Keratinocyte (primary cell): ENCODE measurements around the gene MGLL. TPM values are rescaled to one million over a fixed set of nuclear protein-coding genes. Genes with fewer than 3 reads are reported as not detected.

Source experiments
- DNase-seq: peaks from one replicate; pipeline ENCODE4 v3.0.0-alpha.2; 2011; ENCODE audit warnings: low read depth, missing footprints, low spot score
- FAIRE-seq: peaks from 2 replicates; lab custom pipeline; 2011; peaks lifted over from hg19 to GRCh38; lab: Jason Lieb, UNC
- H2AFZ ChIP-seq: 2 replicates; pipeline ENCODE4 v1.6.0; 2012; ENCODE audit warnings: low read length, control low read depth, inconsistent platforms; ENCODE audit not compliant: control insufficient read depth
- H3K27ac ChIP-seq: 2 replicates; pipeline ENCODE4 v1.5.1; 2011; ENCODE audit warnings: low read length; ENCODE audit not compliant: control insufficient read depth, insufficient read depth
- H3K27me3 ChIP-seq: 3 replicates; pipeline ENCODE4 v1.6.0; 2011; ENCODE audit warnings: low read length; ENCODE audit not compliant: control insufficient read depth, insufficient read depth; ENCODE audit errors: extremely low read depth
- H3K36me3 ChIP-seq, 2 experiments: 2 replicates in 1 of 2; 3 replicates in 1 of 2; pipeline ENCODE4 v1.5.1; 2011; ENCODE audit warnings: low read length in 2 of 2, mild to moderate bottlenecking in 1 of 2; ENCODE audit not compliant: control insufficient read depth in 2 of 2, insufficient read depth in 2 of 2; ENCODE audit errors: extremely low read depth in 1 of 2
- H3K4me1 ChIP-seq: 3 replicates; pipeline ENCODE4 v1.5.1; 2011; ENCODE audit warnings: low read length; ENCODE audit not compliant: control insufficient read depth, insufficient read depth; ENCODE audit errors: extremely low read depth
- H3K4me2 ChIP-seq: 3 replicates; pipeline ENCODE4 v1.6.0; 2011; ENCODE audit warnings: low read depth, low read length; ENCODE audit not compliant: control insufficient read depth, insufficient read depth; ENCODE audit errors: extremely low read depth
- H3K4me3 ChIP-seq, 3 experiments: fragments of 200-600 bp in 1 of 3; sonication (generic) in 1 of 3; 2 replicates in 2 of 3; 3 replicates in 1 of 3; pipeline ENCODE4 v1.5.1; 2011 to 2016; ENCODE audit warnings: low read length in 3 of 3, mild to moderate bottlenecking in 3 of 3, control low read depth in 2 of 3, inconsistent platforms in 1 of 3, low read depth in 1 of 3, mixed read lengths in 1 of 3, mixed run types in 1 of 3, moderate library complexity in 1 of 3; ENCODE audit not compliant: control insufficient read depth in 2 of 3, insufficient read depth in 2 of 3; ENCODE audit errors: extremely low read depth in 1 of 3
- H3K79me2 ChIP-seq: 2 replicates; pipeline ENCODE4 v1.6.0; 2012; ENCODE audit warnings: low read length; ENCODE audit not compliant: control insufficient read depth, insufficient read depth
- H3K9ac ChIP-seq: 3 replicates; pipeline ENCODE4 v1.6.0; 2011; ENCODE audit warnings: low read length; ENCODE audit not compliant: control insufficient read depth, insufficient read depth; ENCODE audit errors: extremely low read depth
- H3K9me1 ChIP-seq: 3 replicates; pipeline ENCODE4 v1.6.0; 2011; ENCODE audit warnings: low read length; ENCODE audit not compliant: control insufficient read depth, insufficient read depth; ENCODE audit errors: extremely low read depth
- H3K9me3 ChIP-seq: 2 replicates; pipeline ENCODE4 v1.5.1; 2012; ENCODE audit warnings: low read depth, low read length; ENCODE audit not compliant: control insufficient read depth
- H4K20me1 ChIP-seq: 3 replicates; pipeline ENCODE4 v1.6.0; 2011; ENCODE audit warnings: low read length; ENCODE audit not compliant: control insufficient read depth, insufficient read depth; ENCODE audit errors: extremely low read depth
- CTCF ChIP-seq, 3 experiments: IDR thresholded peaks in 1 of 3; conservative IDR thresholded peaks in 1 of 3; optimal IDR thresholded peaks in 1 of 3; 2 replicates in 2 of 3; 3 replicates in 1 of 3; pipeline versions ENCODE3 to v1.5.1; 2011; ENCODE audit warnings: low read length in 3 of 3, mild to moderate bottlenecking in 3 of 3, moderate library complexity in 2 of 3, control low read depth in 1 of 3, inconsistent platforms in 1 of 3; ENCODE audit not compliant: insufficient read depth in 2 of 3; ENCODE audit errors: extremely low read depth in 1 of 3
- EZH2 ChIP-seq: IDR thresholded peaks from one replicate; pipeline ENCODE4 v1.6.1; 2012; ENCODE audit warnings: inconsistent platforms, mild to moderate bottlenecking, low read length, moderate library complexity
- dilution Hi-C: fragments of 300-500 bp; cut with MboI; formaldehyde crosslinking; loops from one replicate; pipeline ENCODE4 v1.7.0; 2020; ENCODE audit warnings: low sequenced_read_pairs; ENCODE audit not compliant: extremely low pct_ligation_motif_present
- polyA plus RNA-seq, 5 experiments: library from polyadenylated mRNA; depleted of rRNA in 3 of 5; stranded (reverse) in 3 of 5; stranded (forward) in 1 of 5; unstranded in 1 of 5; fragments of >200 nt; gene quantifications; 1 replicate in 1 of 5; 2 replicates in 3 of 5; 3 replicates in 1 of 5; pipeline versions ENCODE4 v1.2.1 to v1.2.3, GENCODE V29; 2011 to 2012; ENCODE audit warnings: missing spikeins in 2 of 5, low read depth in 1 of 5, low replicate concordance in 1 of 5

The MGLL gene
- polyA plus RNA-seq, 1 donor (not counting 4 experiments of a cell fraction or from before 2014, with no cell fraction given): 17.8 TPM

- H3K9me3 ChIP-seq: no peaks in the 10 kb centered on the region
- peaks cover under 1 to 1% of the 10 kb centered on the region in 2 experiments for H3K36me3 ChIP-seq
- no peak for FAIRE-seq
- no peaks in the 10 kb centered on the region for H3K79me2 ChIP-seq
- TF ChIP-seq EZH2 (no peak), CTCF (optimal IDR thresholded peaks at IDR 0.05 in 1 of 3, IDR thresholded peaks at IDR 0.05 in 1 of 3, conservative IDR thresholded peaks at IDR 0.05 in 1 of 3; ENCODE audit: extremely low read depth in 1 of 3, insufficient read depth in 2 of 3, low read length in 3 of 3) (no peak)
- no peaks in the 10 kb centered on the region for H3K27me3 ChIP-seq
- H3K4me1 ChIP-seq: peaks cover 6% of the 10 kb centered on the region
- dilution Hi-C loops: no loop called here
- no peak overlapping the region for H3K4me3 ChIP-seq
- H4K20me1 ChIP-seq: no peaks in the 10 kb centered on the region
- no peak for DNase-seq
- H2AFZ ChIP-seq: no peak overlapping the region
- H3K27ac ChIP-seq: no peak overlapping the region
- no peak overlapping the region for H3K9ac ChIP-seq
- no peak overlapping the region for H3K4me2 ChIP-seq
- no peaks in the 10 kb centered on the region for H3K9me1 ChIP-seq
These were observed 101.1 kb downstream of the MGLL start for GRCh38 chr3:127720985-127721935.

GRCh38 chr3:127720161-127720823 lies 102.0 kb downstream of the MGLL start:
- dilution Hi-C loops: no loop called here
- Histone ChIP-seq H3K36me3 (peaks cover 1 to 5% of the 10 kb centered on the region in 2 experiments), H3K4me3 (no peak overlapping the region), H3K9me1 (no peaks in the 10 kb centered on the region), H3K4me1 (peaks cover 6% of the 10 kb centered on the region), H3K27me3 (no peaks in the 10 kb centered on the region), H3K9me3 (no peaks in the 10 kb centered on the region), H2AFZ (no peak overlapping the region), H3K4me2 (no peak overlapping the region), H3K9ac (no peak overlapping the region), H3K27ac (no peak overlapping the region), H3K79me2 (no peaks in the 10 kb centered on the region), H4K20me1 (no peaks in the 10 kb centered on the region)
- TF ChIP-seq CTCF (optimal IDR thresholded peaks at IDR 0.05 in 1 of 3, IDR thresholded peaks at IDR 0.05 in 1 of 3, conservative IDR thresholded peaks at IDR 0.05 in 1 of 3; ENCODE audit: extremely low read depth in 1 of 3, insufficient read depth in 2 of 3, low read length in 3 of 3): no peak
- no peak for TF ChIP-seq EZH2
- no peak for FAIRE-seq
- no peak for DNase-seq
